SU-DHL-6 (cell line): ENCODE data around the gene ROR1.

Experiments used
- EZH2phosphoT487 ChIP-seq: fragments of 200-600 bp; sonication (generic), shearing (Covaris generic); conservative IDR thresholded peaks from 2 replicates; pipeline ENCODE4 v1.6.1; 2018; ENCODE audit warnings: mild to moderate bottlenecking, antibody characterized with exemption, low read length, moderate library complexity, mixed read lengths
- TF ChIP-seq, protein P1 (sequence below): fragments of 200-600 bp; sonication (generic); IDR thresholded peaks from one replicate; pipeline ENCODE4 v1.5.1; 2017; ENCODE audit warnings: antibody characterized with exemption, mild to moderate bottlenecking, low read length, moderate library complexity; ENCODE audit not compliant: insufficient read depth, poor library complexity, severe bottlenecking

DNA sequence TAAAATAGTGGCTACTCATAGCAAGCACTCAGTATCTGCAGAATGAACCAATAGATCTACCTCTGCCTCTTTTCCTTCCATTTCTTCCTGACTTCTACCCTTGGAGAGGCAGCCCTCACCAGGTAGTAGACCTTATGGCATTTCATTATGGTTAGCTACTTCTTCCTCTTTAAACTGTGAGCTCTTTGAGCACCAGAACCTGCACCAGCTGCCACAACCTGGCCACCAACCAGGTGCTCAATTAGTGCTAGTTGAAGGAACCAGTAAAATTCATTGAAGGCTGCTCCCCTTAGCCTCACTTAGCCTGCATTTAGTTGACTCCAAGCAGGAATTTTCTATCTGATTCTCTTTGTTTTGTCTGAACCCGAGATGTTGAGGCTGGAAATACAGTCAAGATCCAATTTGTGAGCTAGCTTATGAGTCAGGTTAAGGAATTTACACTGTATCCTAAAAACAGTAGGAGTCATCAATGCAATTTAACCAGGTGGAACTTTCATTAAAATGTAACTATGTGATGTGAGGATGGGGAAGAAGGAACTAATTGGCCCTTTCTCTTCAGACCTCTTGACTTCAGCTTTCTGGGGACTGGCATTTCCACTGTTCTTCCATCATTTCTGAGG is 348.1 kb downstream of the ROR1 start:
- TF ChIP-seq, protein P1, sequence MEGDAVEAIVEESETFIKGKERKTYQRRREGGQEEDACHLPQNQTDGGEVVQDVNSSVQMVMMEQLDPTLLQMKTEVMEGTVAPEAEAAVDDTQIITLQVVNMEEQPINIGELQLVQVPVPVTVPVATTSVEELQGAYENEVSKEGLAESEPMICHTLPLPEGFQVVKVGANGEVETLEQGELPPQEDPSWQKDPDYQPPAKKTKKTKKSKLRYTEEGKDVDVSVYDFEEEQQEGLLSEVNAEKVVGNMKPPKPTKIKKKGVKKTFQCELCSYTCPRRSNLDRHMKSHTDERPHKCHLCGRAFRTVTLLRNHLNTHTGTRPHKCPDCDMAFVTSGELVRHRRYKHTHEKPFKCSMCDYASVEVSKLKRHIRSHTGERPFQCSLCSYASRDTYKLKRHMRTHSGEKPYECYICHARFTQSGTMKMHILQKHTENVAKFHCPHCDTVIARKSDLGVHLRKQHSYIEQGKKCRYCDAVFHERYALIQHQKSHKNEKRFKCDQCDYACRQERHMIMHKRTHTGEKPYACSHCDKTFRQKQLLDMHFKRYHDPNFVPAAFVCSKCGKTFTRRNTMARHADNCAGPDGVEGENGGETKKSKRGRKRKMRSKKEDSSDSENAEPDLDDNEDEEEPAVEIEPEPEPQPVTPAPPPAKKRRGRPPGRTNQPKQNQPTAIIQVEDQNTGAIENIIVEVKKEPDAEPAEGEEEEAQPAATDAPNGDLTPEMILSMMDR, result no peak
- TF ChIP-seq EZH2phosphoT487, result no peak
